Progenitor cell of endocrine pancreas (in vitro differentiated cells): Measurements from ENCODE around the gene FAM117A. TPM values are rescaled to one million over a fixed set of nuclear protein-coding genes. Genes with fewer than 3 reads are reported as not detected.
A peak's percentile ranks its signal among the peaks of the same experiment; 100 is the strongest.

Experiments
- DNase-seq: peaks from one replicate; pipeline ENCODE4 v3.0.0; 2021; ENCODE audit warnings: low spot score; ENCODE audit not compliant: unreplicated experiment
- H3K27ac Mint-ChIP-seq: 2 replicates; pipeline ENCODE4 v1.8.0; 2021; ENCODE audit warnings: mild to moderate bottlenecking, moderate library complexity, mixed read lengths
- H3K27me3 Mint-ChIP-seq: 2 replicates; pipeline ENCODE4 v1.8.0; 2021; ENCODE audit warnings: mixed read lengths
- H3K36me3 Mint-ChIP-seq: 2 replicates; pipeline ENCODE4 v1.8.0; 2022; ENCODE audit warnings: mixed read lengths; ENCODE audit not compliant: insufficient read depth
- H3K4me1 Mint-ChIP-seq: 2 replicates; pipeline ENCODE4 v1.8.0; 2021; ENCODE audit warnings: low read depth, mixed read lengths
- H3K4me3 Mint-ChIP-seq: 2 replicates; pipeline ENCODE4 v1.8.0; 2021; ENCODE audit warnings: low read depth, mild to moderate bottlenecking, moderate library complexity, mixed read lengths
- H3K9me3 Mint-ChIP-seq: 2 replicates; pipeline ENCODE4 v1.8.0; 2021; ENCODE audit warnings: low read depth, mixed read lengths
- long read RNA-seq: library from polyadenylated mRNA; unstranded; transcript quantifications from one replicate; pipeline ENCODE4 v2.0.0, GENCODE V29; 2020
- total RNA-seq: library from RNA; stranded (reverse); gene quantifications from 2 replicates; pipeline ENCODE4 v1.2.1, GENCODE V29; 2021
- TF ChIP-seq, protein P1 (sequence below): fragments of 200-600 bp; sonication (generic); IDR thresholded peaks from one replicate; pipeline ENCODE4 v1.5.0; 2021; ENCODE audit warnings: antibody characterized with exemption, mild to moderate bottlenecking; ENCODE audit not compliant: unreplicated experiment

Gene FAM117A, protein sequence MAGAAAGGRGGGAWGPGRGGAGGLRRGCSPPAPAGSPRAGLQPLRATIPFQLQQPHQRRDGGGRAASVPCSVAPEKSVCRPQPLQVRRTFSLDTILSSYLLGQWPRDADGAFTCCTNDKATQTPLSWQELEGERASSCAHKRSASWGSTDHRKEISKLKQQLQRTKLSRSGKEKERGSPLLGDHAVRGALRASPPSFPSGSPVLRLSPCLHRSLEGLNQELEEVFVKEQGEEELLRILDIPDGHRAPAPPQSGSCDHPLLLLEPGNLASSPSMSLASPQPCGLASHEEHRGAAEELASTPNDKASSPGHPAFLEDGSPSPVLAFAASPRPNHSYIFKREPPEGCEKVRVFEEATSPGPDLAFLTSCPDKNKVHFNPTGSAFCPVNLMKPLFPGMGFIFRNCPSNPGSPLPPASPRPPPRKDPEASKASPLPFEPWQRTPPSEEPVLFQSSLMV
- total RNA-seq: 19.1 and 20.2 TPM in 2 replicates
- long read RNA-seq, partial matches to known transcripts: 0 of 1 reads
- long read RNA-seq, other reads (novel, unspliced or antisense): 1 of 1 reads

DNA sequence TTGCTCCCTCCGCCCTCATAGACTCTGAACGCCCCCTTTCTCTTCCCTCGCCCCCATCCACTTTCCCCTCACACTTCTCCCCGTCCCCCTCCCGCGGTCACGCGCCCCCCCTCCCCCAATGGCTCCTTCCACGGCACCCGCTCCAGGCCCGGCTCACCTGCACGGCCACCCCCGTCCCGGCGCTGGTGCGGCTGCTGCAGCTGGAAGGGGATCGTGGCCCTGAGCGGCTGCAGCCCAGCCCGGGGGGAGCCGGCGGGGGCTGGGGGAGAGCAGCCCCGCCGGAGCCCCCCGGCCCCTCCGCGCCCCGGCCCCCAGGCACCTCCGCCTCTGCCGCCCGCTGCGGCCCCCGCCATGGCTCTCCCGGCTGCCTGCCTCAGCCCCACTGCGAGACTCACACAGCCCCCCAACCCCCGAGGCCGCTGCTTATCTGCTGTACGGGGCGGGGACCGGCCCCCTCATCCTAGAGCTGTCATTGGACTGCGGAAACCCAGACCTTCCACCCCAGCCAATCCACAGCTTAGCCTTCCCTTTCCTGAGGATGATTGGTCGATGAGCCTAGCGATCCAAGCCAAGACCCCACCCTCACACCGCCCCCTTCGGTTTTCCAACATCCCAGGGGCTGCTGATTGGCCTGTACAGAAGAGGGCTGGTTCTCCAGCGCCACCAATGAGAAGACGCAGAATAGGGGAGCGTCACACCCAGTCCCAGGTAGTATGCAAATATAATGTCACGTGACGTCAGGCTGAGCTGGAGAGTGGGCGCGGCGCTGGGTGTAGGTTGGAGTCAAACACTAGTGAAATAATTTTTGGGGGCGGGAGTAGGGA lies at the start of gene FAM117A:
Gene FAM117A (minus strand): TSS at position 397 of the 824 bp plus-strand sequence. CDS start 44 bp downstream, at position 353.
- peaks cover 13% of the 10 kb centered on the region for H3K4me1 Mint-ChIP-seq
- peaks cover 22% of the 10 kb centered on the region for H3K27me3 Mint-ChIP-seq
- peak within 1 kb of the TSS; percentile 94 for H3K4me3 Mint-ChIP-seq
- H3K9me3 Mint-ChIP-seq: no peaks in the 10 kb centered on the region
- peak within 1 kb of the TSS; percentile 95 for H3K27ac Mint-ChIP-seq
- TF ChIP-seq, protein P1, sequence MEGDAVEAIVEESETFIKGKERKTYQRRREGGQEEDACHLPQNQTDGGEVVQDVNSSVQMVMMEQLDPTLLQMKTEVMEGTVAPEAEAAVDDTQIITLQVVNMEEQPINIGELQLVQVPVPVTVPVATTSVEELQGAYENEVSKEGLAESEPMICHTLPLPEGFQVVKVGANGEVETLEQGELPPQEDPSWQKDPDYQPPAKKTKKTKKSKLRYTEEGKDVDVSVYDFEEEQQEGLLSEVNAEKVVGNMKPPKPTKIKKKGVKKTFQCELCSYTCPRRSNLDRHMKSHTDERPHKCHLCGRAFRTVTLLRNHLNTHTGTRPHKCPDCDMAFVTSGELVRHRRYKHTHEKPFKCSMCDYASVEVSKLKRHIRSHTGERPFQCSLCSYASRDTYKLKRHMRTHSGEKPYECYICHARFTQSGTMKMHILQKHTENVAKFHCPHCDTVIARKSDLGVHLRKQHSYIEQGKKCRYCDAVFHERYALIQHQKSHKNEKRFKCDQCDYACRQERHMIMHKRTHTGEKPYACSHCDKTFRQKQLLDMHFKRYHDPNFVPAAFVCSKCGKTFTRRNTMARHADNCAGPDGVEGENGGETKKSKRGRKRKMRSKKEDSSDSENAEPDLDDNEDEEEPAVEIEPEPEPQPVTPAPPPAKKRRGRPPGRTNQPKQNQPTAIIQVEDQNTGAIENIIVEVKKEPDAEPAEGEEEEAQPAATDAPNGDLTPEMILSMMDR: no peak
- peak; percentile 96 for DNase-seq
- no peaks in the 10 kb centered on the region for H3K36me3 Mint-ChIP-seq

DNA sequence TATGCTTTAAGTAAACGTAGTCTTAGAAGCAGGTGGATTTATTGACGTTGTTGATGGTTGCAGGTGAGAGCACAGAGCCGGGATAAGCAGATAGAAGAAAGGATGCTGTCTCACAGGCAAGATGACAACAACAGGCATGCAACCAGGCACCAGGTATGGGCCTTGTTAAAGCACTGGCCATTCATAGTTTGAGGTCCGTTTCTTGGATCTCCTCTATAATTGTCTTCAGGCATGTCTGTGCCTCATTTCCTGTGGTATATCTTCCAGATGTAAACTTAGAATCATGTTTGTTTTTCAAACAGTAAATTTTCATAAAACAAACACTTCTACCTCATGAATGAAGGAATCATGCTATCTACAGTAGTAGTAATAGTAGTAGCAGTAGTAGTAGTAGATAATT lies 45.1 kb upstream of the FAM117A start:
- H3K9me3 Mint-ChIP-seq: no peaks in the 10 kb centered on the region
- no peak overlapping the region for H3K4me3 Mint-ChIP-seq
- no peak for DNase-seq
- no peaks in the 10 kb centered on the region for H3K4me1 Mint-ChIP-seq
- peaks cover 23% of the 10 kb centered on the region for H3K36me3 Mint-ChIP-seq
- TF ChIP-seq, protein P1: no peak
- H3K27ac Mint-ChIP-seq: no peak overlapping the region
- no peaks in the 10 kb centered on the region for H3K27me3 Mint-ChIP-seq

DNA sequence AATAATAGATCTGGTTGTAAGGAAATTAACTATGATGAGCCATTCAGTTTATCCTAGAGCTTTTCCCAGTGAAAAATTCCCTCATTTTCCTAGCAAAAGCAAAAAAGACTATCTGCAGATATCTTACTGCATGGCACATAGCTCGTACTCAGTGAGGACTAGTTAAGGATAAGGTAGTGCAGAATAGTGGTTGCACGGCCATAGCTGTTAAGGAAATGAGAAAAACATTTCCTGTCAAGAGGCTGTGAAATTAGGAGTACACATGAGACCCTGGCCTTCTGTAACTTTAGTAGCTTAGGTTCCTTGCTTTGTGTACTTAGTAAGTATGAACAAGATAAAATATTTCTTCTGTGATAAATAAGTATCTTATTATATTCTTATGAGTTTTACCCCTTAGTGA lies 34.8 kb upstream of the FAM117A start:
- Mint-ChIP-seq H3K36me3 (peaks cover 21% of the 10 kb centered on the region), H3K4me3 (no peak overlapping the region), H3K27ac (no peak overlapping the region), H3K9me3 (no peaks in the 10 kb centered on the region), H3K4me1 (no peaks in the 10 kb centered on the region), H3K27me3 (no peaks in the 10 kb centered on the region)
- TF ChIP-seq, protein P1: no peak
- DNase-seq: no peak

DNA sequence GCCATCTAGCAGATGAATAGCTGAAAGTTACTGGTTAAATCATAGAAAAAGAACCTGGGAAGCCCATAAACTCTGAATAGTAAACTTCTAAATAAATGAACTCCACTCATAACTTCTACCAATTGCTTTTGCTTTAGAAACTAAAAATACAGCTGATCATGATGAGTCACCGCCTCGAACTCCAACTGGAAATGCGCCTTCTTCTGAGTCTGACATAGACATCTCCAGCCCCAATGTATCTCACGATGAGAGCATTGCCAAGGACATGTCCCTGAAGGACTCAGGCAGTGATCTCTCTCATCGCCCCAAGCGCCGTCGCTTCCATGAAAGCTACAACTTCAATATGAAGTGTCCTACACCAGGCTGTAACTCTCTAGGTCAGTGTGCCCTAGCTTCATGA lies 34.3 kb upstream of the FAM117A start:
- H3K27ac Mint-ChIP-seq: no peak overlapping the region
- peaks cover 22% of the 10 kb centered on the region for H3K36me3 Mint-ChIP-seq
- no peaks in the 10 kb centered on the region for H3K4me1 Mint-ChIP-seq
- TF ChIP-seq, protein P1: no peak
- no peak for DNase-seq
- no peak overlapping the region for H3K4me3 Mint-ChIP-seq
- no peaks in the 10 kb centered on the region for H3K27me3 Mint-ChIP-seq
- H3K9me3 Mint-ChIP-seq: no peaks in the 10 kb centered on the region

DNA sequence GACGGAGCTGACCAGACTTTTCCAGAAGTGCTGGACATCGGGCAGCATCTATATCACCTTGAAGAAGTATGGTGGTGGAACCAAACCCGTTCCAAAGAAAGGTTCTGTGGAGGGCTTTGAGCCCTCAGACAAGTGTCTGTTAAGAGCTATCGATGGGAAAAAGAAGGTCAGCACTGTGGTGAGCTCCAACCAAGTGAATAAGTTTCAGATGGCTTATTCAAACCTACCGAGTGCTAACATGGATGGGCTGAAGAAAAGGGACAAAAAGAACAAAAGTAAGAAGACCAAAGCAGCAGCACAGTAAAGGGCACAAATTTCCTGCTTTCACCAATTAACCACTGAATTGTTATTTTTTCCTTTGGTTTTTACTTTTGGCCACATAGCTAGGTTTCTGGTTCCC lies 31.4 kb upstream of the FAM117A start:
- no peak overlapping the region for H3K4me3 Mint-ChIP-seq
- TF ChIP-seq, protein P1: no peak
- no peaks in the 10 kb centered on the region for H3K27me3 Mint-ChIP-seq
- no peaks in the 10 kb centered on the region for H3K4me1 Mint-ChIP-seq
- no peaks in the 10 kb centered on the region for H3K9me3 Mint-ChIP-seq
- no peak for DNase-seq
- H3K27ac Mint-ChIP-seq: peak overlapping the region; percentile 17
- peaks cover 21% of the 10 kb centered on the region for H3K36me3 Mint-ChIP-seq
